GM23248 (cell line): Measurements from ENCODE around the gene REV3L.

Experiments used
- EZH2 ChIP-seq: fragments of 200-600 bp; sonication (generic); IDR thresholded peaks from 2 replicates; pipeline ENCODE4 v1.6.1; 2018; ENCODE audit warnings: antibody characterized with exemption, mild to moderate bottlenecking; ENCODE audit not compliant: insufficient read depth, poor library complexity, severe bottlenecking
- EZH2phosphoT487 ChIP-seq: fragments of 200-600 bp; sonication (generic); IDR thresholded peaks from 2 replicates; pipeline ENCODE4 v1.6.1; 2018; ENCODE audit warnings: antibody characterized with exemption, moderate library complexity, mild to moderate bottlenecking, low read depth; ENCODE audit not compliant: insufficient read depth

DNA sequence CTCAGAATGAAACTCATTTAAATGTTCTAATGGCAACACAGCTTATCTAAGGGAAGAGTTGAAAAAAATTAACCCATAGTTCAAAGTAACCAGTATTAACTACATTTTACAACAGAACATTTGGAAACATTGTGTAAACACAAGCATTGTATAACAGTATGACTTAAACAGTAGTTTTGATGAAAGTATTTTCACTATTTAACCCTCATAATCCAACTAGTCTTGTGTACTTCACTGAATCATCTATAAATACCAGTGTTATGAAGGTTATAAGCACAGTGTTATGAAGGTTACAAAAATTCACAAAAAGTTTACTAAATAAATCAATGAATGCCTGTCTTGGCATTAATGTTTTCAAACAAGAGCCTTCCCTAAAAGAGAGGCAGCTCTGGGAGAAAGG, 66.5 kb downstream of the REV3L start:
- TF ChIP-seq EZH2 (no peak), EZH2phosphoT487 (no peak)
